ENCODE results near the gene MET.

Gene MET

DNA sequence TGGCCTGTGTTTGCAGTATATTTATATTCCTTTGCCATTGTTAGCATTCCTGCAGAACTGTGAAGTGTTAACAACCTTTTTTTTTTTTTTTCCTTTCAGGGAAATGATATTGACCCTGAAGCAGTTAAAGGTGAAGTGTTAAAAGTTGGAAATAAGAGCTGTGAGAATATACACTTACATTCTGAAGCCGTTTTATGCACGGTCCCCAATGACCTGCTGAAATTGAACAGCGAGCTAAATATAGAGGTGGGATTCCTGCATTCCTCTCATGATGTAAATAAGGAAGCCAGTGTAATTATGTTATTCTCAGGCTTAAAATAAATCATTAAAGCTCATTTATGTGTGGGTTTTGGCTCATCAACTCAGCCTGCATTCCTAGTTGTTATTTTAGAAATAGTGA is 97.5 kb downstream of the MET start:
- no peaks in the 10 kb centered on the region for H3K4me1 ChIP-seq (ENCODE audit: control insufficient read depth, insufficient read depth, low read length)
- no peaks in the 10 kb centered on the region for H3K36me3 ChIP-seq (ENCODE audit: control insufficient read depth, insufficient read depth, low read length)
- 92 to 96% methylated on average over 3 of the region's 3 CpGs for WGBS, 2 experiments
- no peaks in the 10 kb centered on the region for H3K27me3 ChIP-seq (ENCODE audit: control insufficient read depth, insufficient read depth, low read length, poor library complexity, severe bottlenecking)
- no peak overlapping the region for H3K27ac ChIP-seq (ENCODE audit: insufficient read depth, low read depth, low read length, poor library complexity, severe bottlenecking)
- H3K9me3 ChIP-seq (ENCODE audit: control insufficient read depth, low read length): no peaks in the 10 kb centered on the region
- H3K4me3 ChIP-seq (ENCODE audit: insufficient read depth, low read depth, low read length): no peak overlapping the region

DNA sequence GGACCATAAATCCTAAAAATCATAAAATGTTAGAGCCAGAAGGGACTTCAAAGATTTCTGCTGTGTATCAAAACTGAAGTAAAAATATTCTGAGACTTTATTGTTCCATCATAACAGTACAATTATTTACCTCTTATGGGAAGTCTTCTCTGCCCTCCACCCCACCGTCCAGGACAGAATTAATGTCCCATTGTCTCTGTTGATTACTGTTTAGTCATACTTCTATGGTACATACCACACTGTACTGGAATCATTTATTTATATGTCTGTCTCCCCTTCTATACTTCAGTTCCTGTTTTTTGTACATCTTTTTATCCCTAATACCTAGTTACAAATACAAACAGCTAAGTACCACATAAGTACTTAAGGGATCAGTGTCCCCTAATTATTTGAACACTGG is 98.9 kb downstream of the MET start:
- WGBS, 2 experiments: 87 to 100% methylated on average over 1 of the region's 1 CpG
- no peaks in the 10 kb centered on the region for H3K36me3 ChIP-seq (ENCODE audit: control insufficient read depth, insufficient read depth, low read length)

GRCh38 chr7:116771640-116772039 is 99.6 kb downstream of the MET start:
- Histone ChIP-seq H3K27ac (ENCODE audit: insufficient read depth, low read depth, low read length, poor library complexity, severe bottlenecking) (no peak overlapping the region), H3K4me3 (ENCODE audit: insufficient read depth, low read depth, low read length) (no peak overlapping the region), H3K27me3 (ENCODE audit: control insufficient read depth, insufficient read depth, low read length, poor library complexity, severe bottlenecking) (no peaks in the 10 kb centered on the region), H3K4me1 (ENCODE audit: control insufficient read depth, insufficient read depth, low read length) (no peaks in the 10 kb centered on the region), H3K9me3 (ENCODE audit: control insufficient read depth, low read length) (no peaks in the 10 kb centered on the region), H3K36me3 (ENCODE audit: control insufficient read depth, insufficient read depth, low read length) (no peaks in the 10 kb centered on the region)
- 94 to 95% methylated on average over 6 of the region's 7 CpGs for WGBS, 2 experiments

More for the DNA sequence above, 98.9 kb downstream of the MET start:
- no peaks in the 10 kb centered on the region for H3K4me1 ChIP-seq (ENCODE audit: control insufficient read depth, insufficient read depth, low read length)
- no peaks in the 10 kb centered on the region for H3K9me3 ChIP-seq (ENCODE audit: control insufficient read depth, low read length)
- no peaks in the 10 kb centered on the region for H3K27me3 ChIP-seq (ENCODE audit: control insufficient read depth, insufficient read depth, low read length, poor library complexity, severe bottlenecking)
- H3K27ac ChIP-seq (ENCODE audit: insufficient read depth, low read depth, low read length, poor library complexity, severe bottlenecking): no peak overlapping the region
- H3K4me3 ChIP-seq (ENCODE audit: insufficient read depth, low read depth, low read length): no peak overlapping the region

DNA sequence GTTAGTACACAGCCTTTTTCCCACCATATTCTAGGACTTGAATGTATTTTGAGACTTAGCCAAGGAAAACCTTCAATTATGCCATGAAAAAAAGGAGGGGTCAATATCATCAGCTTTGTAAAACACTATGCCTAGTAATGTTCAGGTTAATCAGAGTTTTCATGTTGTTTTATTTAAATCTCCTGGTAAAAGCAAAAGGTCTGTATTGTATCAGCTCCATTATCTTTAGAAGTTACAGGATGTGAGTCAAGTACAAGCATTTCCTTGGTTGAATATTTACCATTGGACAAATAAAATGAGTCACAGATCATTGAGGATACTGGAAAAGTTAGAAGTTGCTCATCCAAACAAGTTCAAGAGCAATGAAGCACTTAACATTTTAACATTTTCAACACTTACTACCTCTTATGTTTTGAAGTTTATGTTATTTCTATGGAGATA is 100.4 kb downstream of the MET start:
- no peak overlapping the region for H3K27ac ChIP-seq (ENCODE audit: insufficient read depth, low read depth, low read length, poor library complexity, severe bottlenecking)
- no peaks in the 10 kb centered on the region for H3K36me3 ChIP-seq (ENCODE audit: control insufficient read depth, insufficient read depth, low read length)
- H3K27me3 ChIP-seq (ENCODE audit: control insufficient read depth, insufficient read depth, low read length, poor library complexity, severe bottlenecking): no peaks in the 10 kb centered on the region
- no peaks in the 10 kb centered on the region for H3K4me1 ChIP-seq (ENCODE audit: control insufficient read depth, insufficient read depth, low read length)
- no peaks in the 10 kb centered on the region for H3K9me3 ChIP-seq (ENCODE audit: control insufficient read depth, low read length)
- no peak overlapping the region for H3K4me3 ChIP-seq (ENCODE audit: insufficient read depth, low read depth, low read length)

DNA sequence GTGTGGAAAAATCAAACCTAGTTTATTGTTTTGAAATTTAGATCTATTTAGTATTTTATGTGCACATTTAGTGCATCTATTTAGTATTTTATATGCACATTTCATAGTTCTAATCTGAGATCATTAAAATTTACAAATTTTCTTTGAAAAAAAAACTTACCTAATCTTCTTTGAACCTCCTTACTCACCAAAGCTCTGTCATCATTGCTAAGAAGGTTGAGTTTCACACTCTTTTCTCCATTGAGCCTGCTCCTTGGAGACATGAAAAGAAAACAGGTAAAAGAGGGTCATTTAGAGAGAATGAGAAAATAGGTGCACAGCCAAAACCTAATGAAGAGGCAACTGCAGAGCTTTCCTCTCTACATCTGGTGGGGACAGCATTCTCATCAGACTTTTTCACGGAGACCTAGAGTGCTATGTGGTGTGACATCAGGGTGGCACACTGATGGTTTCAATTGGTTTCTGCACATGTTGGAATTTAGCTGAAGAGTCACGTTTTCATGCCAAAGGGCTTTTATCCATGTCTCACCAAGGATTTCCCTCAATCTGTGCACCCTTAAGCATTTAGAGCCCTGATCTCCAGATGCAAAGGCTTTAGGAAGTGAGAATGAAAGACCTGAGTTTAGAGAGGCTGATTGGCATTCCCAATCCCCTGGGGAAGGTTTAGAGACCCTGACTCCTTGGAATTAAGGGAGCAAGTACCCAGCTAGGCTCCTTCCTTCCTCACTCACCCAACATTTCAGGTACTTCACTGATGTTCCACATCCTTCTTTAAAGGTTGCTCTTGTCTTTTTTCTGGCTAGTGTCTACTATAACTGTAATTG is 101.1 kb downstream of the MET start:
- Histone ChIP-seq H3K27ac (ENCODE audit: insufficient read depth, low read depth, low read length, poor library complexity, severe bottlenecking) (no peak overlapping the region), H3K27me3 (ENCODE audit: control insufficient read depth, insufficient read depth, low read length, poor library complexity, severe bottlenecking) (no peaks in the 10 kb centered on the region), H3K4me3 (ENCODE audit: insufficient read depth, low read depth, low read length) (no peak overlapping the region), H3K36me3 (ENCODE audit: control insufficient read depth, insufficient read depth, low read length) (no peaks in the 10 kb centered on the region), H3K4me1 (ENCODE audit: control insufficient read depth, insufficient read depth, low read length) (no peaks in the 10 kb centered on the region), H3K9me3 (ENCODE audit: control insufficient read depth, low read length) (no peaks in the 10 kb centered on the region)
- 78 to 92% methylated on average over 2 of the region's 2 CpGs for WGBS, 2 experiments

- H3K36me3 ChIP-seq (ENCODE audit: control insufficient read depth, insufficient read depth, low read length): no peaks in the 10 kb centered on the region
- H3K9me3 ChIP-seq (ENCODE audit: control insufficient read depth, low read length): no peaks in the 10 kb centered on the region
- no peak overlapping the region for H3K4me3 ChIP-seq (ENCODE audit: insufficient read depth, low read depth, low read length)
- H3K27ac ChIP-seq (ENCODE audit: insufficient read depth, low read depth, low read length, poor library complexity, severe bottlenecking): no peak overlapping the region
- WGBS, 2 experiments: 62 to 74% methylated on average over 2 of the region's 2 CpGs
- peaks cover 12% of the 10 kb centered on the region for H3K27me3 ChIP-seq (ENCODE audit: control insufficient read depth, insufficient read depth, low read length, poor library complexity, severe bottlenecking)
- H3K4me1 ChIP-seq (ENCODE audit: control insufficient read depth, insufficient read depth, low read length): peaks cover 4% of the 10 kb centered on the region
Measured at GRCh38 chr7:116776046-116776445, 104.0 kb downstream of the MET start.

DNA sequence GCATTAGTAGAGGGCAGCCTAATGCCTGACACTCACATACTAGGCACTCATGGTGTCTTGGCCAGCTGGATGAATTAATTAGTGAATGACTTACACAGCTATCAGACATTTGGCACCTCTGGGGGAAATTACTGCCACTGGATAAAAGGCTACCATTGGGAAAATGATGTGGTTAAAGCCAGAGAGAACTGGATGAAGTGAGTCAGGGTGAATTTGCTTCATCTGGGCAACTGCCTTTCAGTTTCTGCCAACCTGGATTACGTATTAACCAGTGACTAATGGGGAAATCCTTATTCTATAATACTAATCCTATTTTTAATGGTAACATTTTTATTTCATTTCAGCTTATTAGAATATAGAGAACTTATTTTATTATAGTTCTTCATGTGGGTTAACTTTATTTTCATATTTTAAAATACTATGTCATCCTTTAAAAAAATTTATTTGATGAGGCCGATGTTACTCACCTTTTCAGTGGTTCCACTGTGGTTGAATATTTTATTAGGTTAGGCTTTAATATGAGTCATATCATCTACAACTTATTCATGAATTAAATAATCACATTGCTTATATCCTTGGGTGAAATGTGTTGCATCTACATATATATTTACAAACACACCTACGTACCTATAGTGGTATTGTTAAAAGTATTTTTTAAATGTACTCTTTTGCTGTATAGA is 104.8 kb downstream of the MET start:
- no peak overlapping the region for H3K27ac ChIP-seq (ENCODE audit: insufficient read depth, low read depth, low read length, poor library complexity, severe bottlenecking)
- WGBS, 2 experiments: 88% methylated on average over 1 of the region's 3 CpGs; no CpG with 5 or more reads in 1 of the 2 experiments
- H3K4me1 ChIP-seq (ENCODE audit: control insufficient read depth, insufficient read depth, low read length): peaks cover 8% of the 10 kb centered on the region
- H3K9me3 ChIP-seq (ENCODE audit: control insufficient read depth, low read length): no peaks in the 10 kb centered on the region
- no peaks in the 10 kb centered on the region for H3K36me3 ChIP-seq (ENCODE audit: control insufficient read depth, insufficient read depth, low read length)
- H3K4me3 ChIP-seq (ENCODE audit: insufficient read depth, low read depth, low read length): no peak overlapping the region
- H3K27me3 ChIP-seq (ENCODE audit: control insufficient read depth, insufficient read depth, low read length, poor library complexity, severe bottlenecking): peaks cover 12% of the 10 kb centered on the region

- no peak overlapping the region for H3K4me3 ChIP-seq (ENCODE audit: insufficient read depth, low read depth, low read length)
- no peaks in the 10 kb centered on the region for H3K36me3 ChIP-seq (ENCODE audit: control insufficient read depth, insufficient read depth, low read length)
- WGBS, 2 experiments: 90 to 93% methylated on average over 3 of the region's 3 CpGs
- no peak overlapping the region for H3K27ac ChIP-seq (ENCODE audit: insufficient read depth, low read depth, low read length, poor library complexity, severe bottlenecking)
- H3K4me1 ChIP-seq (ENCODE audit: control insufficient read depth, insufficient read depth, low read length): peaks cover 17% of the 10 kb centered on the region
- H3K27me3 ChIP-seq (ENCODE audit: control insufficient read depth, insufficient read depth, low read length, poor library complexity, severe bottlenecking): peaks cover 12% of the 10 kb centered on the region
- no peaks in the 10 kb centered on the region for H3K9me3 ChIP-seq (ENCODE audit: control insufficient read depth, low read length)
Measured at GRCh38 chr7:116777651-116778281, 105.8 kb downstream of the MET start.

DNA sequence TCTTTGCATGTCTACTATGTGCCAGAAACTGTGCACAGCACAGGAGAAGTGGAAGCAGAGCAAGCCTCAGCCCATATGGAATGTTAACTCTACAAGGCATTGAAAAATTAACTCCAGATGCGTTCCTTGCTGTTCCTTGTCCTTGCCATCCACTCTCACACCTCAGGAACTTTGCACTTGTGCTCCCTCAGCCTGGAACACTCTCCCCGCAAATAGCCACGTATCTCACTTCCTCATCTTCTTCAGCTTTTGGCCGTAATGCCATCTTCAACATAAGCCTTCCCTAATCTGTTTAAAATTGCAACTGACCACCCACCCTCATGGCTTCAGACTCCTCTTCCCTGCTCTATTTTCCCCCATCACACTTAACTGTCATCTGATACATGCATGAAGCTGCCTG is 107.2 kb downstream of the MET start:
- H3K27ac ChIP-seq (ENCODE audit: insufficient read depth, low read depth, low read length, poor library complexity, severe bottlenecking): no peak overlapping the region
- no peaks in the 10 kb centered on the region for H3K9me3 ChIP-seq (ENCODE audit: control insufficient read depth, low read length)
- WGBS, 2 experiments: 88 to 92% methylated on average over 4 of the region's 4 CpGs
- no peak overlapping the region for H3K4me3 ChIP-seq (ENCODE audit: insufficient read depth, low read depth, low read length)
- no peaks in the 10 kb centered on the region for H3K36me3 ChIP-seq (ENCODE audit: control insufficient read depth, insufficient read depth, low read length)
- H3K4me1 ChIP-seq (ENCODE audit: control insufficient read depth, insufficient read depth, low read length): peaks cover 18% of the 10 kb centered on the region
- H3K27me3 ChIP-seq (ENCODE audit: control insufficient read depth, insufficient read depth, low read length, poor library complexity, severe bottlenecking): peaks cover 23% of the 10 kb centered on the region

- H3K4me1 ChIP-seq (ENCODE audit: control insufficient read depth, insufficient read depth, low read length): peaks cover 18% of the 10 kb centered on the region
- H3K27ac ChIP-seq (ENCODE audit: insufficient read depth, low read depth, low read length, poor library complexity, severe bottlenecking): no peak overlapping the region
- no peaks in the 10 kb centered on the region for H3K36me3 ChIP-seq (ENCODE audit: control insufficient read depth, insufficient read depth, low read length)
- H3K4me3 ChIP-seq (ENCODE audit: insufficient read depth, low read depth, low read length): no peak overlapping the region
- WGBS, 2 experiments: 87 to 92% methylated on average over 3 of the region's 3 CpGs
- no peaks in the 10 kb centered on the region for H3K9me3 ChIP-seq (ENCODE audit: control insufficient read depth, low read length)
- peaks cover 26% of the 10 kb centered on the region for H3K27me3 ChIP-seq (ENCODE audit: control insufficient read depth, insufficient read depth, low read length, poor library complexity, severe bottlenecking)
Measured at GRCh38 chr7:116779931-116780330, 107.9 kb downstream of the MET start.
